Urothelium cell line (cell line): ENCODE measurements around the gene CASZ1.

Experiments used
- DNase-seq: peaks from one replicate; pipeline ENCODE4 v3.0.0; 2011; ENCODE audit warnings: low spot score, mixed read lengths
- FAIRE-seq: peaks from 2 replicates; lab custom pipeline; 2011; peaks lifted over from hg19 to GRCh38; lab: Jason Lieb, UNC

CASZ1 gene

DNA sequence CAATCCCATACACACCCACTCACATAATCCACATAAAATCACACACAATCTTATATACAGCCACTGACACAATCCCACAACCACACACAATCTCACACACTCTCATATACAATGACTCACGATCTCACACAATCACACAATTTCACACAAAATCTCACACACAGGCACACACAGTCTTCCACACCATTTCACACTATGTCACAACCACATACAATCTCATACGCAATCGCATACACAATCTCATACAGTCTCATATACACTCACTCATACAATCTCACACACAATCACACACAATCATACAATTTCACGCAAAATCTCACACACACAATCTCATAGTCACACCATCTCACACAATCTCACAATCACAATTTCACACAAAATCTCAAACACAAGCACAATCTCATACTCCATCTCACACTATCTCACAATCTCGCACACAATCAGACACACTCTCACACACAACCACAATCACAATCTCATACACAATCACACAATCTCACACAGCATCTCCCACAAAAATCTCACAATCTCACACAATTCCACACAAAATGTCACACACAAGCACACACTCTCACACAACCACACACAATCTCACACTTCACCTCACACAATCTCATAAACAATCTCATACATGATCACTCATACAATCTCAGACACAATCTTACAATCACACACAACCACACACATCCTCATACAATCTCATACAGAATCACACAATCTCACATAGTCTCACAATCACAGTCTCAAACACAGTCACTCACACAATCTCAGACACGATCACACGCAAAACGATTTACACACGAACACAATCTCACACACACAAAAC is 18.5 kb downstream of the CASZ1 start:
- FAIRE-seq (peak; percentile 67), DNase-seq (no peak)

- FAIRE-seq (no peak), DNase-seq (no peak)
Observed at GRCh38 chr1:10776190-10776905, 20.1 kb downstream of the CASZ1 start.

GRCh38 chr1:10775763-10776162 is 20.7 kb downstream of the CASZ1 start:
- DNase-seq (no peak), FAIRE-seq (no peak)

DNA sequence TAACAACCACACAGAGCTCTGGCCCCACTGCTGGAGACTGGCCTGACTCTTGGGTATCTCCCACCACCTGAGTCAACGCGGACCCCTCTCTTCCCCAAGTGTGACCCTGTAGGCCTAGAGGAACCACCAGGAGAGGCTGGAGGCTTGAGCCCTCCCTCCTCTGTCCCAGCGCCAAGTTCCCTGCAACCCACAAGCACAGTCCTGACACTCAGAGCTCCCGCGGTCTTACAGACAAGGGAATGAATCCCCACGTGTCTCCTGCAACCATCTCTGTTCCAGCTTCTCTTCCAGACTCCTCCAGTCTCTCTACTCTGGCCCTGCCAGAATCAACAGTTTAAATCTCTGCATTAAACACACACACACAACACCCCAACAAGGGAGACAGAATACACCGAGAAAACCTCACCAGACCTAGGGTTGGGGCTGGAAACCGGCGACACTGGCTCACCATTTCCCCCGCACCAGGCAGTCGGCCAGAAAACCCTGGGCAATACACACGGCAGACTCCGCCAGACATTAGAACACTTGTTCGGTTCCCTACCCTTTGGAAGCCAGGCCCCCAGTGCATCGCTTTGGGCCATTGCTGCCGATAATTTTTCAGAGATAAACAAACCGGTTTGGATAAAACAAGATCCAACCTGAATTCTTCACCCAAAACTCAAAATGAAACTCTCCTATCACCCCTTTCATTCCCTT is 21.7 kb downstream of the CASZ1 start:
- FAIRE-seq = no peak

DNA sequence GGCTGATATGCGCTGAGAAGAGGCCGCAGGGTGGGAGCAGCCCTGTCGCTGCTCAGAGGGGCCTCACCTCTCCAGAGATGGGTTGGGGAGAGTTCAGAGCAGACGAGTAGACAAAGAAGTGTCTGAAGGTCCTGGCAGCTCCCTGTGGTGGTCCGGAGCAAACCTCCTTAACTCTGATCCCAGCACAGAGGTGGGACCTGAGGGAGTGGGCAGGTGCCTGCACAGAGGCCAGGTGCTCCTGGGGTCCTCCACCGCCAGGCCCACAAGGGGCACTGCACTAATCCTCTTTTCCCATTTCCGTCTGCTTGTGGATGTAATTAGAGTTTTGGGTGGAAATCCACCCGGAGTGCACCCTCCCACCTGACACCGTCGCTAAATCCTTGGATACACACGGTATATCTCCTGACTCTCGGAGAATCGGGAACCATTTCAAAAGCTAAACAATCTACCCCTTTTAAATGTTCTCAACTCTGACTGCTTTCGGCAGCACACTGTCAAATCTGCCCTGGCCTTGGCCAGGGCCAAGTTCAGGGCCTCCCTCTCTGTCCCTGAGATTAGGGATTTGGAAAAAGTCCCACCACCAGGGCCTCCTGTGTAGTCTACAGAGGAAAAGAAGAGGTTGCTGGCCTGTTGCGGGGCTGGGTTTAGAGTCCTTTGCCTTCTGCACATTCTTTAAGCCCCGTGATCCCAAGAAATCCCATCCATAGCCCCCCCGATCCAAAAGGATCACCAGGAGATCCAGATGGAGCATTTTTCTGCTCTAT is 22.4 kb downstream of the CASZ1 start:
- DNase-seq (no peak), FAIRE-seq (no peak)

More for the DNA sequence above, 21.7 kb downstream of the CASZ1 start:
- DNase-seq = no peak

DNA sequence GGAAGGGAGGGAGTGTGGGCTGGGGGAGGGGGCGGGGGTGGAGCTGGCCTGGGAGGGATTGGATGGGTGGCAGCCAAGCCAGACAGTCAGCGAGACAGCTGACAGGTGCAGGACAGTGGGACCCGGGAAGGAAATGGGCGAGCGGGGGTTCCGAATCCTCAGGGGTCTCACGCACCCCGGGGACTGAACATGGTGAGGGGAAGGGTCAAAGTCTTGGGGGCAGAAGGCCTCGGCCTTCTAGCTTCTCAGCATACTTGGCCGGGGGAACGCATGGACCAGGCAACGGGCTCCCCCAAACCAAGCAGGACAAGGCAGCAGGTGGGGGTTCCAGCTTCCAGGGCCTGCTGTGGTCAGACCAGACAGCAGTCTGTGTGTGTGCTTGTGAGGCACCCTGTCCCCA is 23.1 kb downstream of the CASZ1 start:
- no peak for FAIRE-seq

DNA sequence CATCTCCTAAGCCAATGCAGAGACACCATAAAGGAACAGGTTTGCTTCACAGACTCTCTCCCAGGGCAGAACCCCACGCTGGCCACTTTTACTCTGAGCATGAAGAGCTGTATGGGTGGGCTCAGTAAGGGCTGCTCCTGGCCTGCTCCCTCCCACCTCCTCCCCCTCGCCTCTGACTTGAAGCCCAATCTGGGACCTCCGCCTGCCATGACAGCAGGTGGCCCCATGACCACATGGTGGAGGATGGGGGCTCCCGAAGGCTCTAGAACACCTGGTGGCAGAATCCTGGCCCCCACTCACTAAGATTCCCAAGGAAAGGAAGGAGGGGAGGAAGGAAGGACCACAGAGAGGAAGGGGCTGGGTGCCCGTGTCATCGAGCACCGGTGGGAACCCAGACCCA is 23.7 kb downstream of the CASZ1 start:
- DNase-seq = no peak
- no peak for FAIRE-seq

More for the DNA sequence above, 23.1 kb downstream of the CASZ1 start:
- DNase-seq = no peak

DNA sequence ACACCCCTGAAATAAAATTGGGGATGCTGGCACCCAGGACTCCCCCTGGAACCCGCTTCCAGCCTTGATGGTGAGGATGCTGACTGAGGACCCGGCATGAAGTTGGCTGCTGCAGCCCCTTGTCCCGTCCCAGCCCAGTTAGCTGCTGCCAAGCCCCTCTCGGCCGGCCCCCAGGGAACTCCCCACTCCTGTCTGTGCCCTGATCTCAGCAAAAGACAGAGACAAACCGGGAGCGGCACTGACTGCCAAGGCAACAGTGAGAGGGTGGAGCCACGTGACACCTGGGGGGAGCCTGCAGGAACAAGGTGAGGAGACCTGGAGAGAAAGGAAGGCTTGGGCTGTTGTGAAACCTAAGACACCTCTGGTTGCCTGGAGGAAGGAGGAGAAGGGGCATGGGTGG is 24.7 kb downstream of the CASZ1 start:
- DNase-seq (no peak), FAIRE-seq (no peak)

DNA sequence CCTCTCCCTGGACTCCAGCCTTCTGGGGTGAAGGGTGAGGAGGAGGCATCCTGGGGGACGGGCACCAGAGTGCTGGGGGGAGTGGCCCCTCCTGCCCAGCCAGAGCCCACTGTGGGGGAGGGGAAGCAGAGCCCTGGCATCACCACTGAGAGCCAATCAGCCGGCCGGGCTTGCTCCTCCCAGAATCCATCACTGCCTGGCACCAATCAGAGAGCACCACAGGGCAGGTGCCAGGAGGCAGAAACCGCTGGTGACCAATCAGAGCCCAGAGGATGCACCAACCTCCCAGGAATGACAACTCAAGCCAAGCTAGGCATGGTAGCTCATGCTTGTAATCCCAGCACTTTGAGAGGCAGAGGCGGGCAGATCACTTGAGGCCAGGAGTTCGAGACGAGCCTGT is 27.9 kb downstream of the CASZ1 start:
- no peak for FAIRE-seq

DNA sequence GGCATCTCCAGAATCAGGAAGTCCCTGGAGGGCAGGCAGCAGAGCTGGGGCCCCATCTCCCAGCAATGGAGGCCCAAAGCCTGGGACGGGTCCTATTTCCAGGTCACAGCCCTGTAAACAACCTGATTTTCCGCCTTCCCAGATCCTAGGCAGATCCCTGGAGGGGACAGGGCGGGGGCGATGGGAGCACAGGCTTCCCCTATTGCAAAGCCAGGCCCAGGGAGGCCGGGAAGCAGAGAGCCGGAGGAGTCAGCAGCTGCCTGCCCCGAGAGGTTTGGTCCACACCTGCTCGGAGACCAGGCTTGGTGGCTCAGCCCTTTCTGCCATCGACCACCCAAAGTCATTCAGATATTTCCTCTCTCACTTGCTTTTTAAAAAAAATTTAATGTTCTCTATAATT is 29.2 kb downstream of the CASZ1 start:
- FAIRE-seq (no peak), DNase-seq (no peak)

More for the DNA sequence above, 27.9 kb downstream of the CASZ1 start:
- no peak for DNase-seq

DNA sequence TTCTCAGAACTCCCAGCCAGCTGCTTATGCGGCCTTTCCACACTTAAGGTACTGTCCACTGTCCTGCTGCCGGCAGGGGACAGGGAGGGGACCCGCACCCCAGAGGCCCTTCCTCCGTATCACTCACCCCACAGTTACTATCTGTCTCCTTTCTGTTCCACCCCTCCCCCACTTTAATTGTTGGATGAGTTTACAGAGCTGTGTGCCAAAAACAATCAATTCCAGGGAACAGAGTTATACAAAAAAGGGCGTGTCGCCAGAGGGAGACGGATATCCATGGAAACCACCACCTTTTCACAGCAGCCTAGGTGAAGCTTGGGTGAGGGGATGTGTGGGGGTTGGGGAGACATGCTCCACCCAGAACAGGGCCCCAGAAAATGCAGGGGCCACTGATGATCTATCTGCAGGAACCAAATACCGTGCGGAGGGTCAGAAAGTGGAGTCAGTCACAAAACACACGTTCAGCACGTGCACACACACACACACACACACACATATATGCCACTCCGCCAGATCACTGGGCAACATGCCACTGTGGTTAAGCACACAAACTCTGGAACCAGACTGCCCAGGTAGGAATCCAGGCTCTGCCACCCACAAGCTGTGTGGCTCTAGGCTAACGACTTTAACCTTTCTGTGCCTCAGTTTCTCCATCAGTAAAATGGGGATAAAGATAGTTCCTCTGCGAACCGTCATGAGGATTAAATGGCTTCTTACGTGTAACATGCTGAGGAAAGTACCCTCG is 30.5 kb downstream of the CASZ1 start:
- DNase-seq (no peak), FAIRE-seq (no peak)

DNA sequence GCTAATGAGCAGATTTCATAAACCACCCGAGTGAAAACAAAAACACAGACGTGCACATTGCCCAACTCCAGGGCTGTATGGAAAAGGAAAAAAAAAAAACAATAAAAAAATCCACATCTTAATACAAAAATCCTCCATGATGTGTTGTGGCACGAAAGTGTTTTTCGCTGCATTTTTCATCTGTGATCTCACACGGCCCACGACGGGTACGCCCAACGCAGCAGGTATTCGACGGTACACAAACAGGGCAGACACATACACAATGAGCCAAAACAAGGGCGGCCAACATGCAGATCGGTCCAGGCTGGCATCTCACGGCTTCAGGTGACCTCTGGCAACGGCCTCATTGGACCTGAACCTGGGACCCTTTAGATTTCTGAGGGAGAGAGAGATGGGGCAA is 31.1 kb downstream of the CASZ1 start:
- no peak for FAIRE-seq
- no peak for DNase-seq

- no peak for DNase-seq
- no peak for FAIRE-seq
Observed at GRCh38 chr1:10764296-10764798, 32.1 kb downstream of the CASZ1 start.

DNA sequence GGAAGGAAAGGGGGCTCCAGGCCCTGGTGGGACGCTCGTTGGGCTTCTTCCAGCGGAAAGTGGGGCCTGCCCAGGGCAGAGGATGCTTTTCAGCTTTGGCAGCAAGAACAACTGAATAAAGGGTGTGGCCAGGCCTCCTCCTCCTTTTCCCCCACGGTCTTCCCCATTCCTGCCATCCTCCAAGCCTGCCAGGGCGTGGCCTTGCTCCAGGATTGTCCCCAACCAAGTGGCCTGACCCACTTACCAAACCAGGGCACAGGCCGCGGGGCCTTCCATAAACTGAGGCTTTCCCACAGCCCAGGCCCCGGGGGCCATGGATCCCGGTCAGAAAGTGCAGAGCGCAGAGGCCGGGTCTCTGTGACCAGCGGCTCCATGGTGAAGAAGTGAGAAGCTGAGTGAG is 33.6 kb downstream of the CASZ1 start:
- FAIRE-seq (no peak), DNase-seq (no peak)

- no peak for FAIRE-seq
Observed at GRCh38 chr1:10762153-10762523, 34.3 kb downstream of the CASZ1 start.

DNA sequence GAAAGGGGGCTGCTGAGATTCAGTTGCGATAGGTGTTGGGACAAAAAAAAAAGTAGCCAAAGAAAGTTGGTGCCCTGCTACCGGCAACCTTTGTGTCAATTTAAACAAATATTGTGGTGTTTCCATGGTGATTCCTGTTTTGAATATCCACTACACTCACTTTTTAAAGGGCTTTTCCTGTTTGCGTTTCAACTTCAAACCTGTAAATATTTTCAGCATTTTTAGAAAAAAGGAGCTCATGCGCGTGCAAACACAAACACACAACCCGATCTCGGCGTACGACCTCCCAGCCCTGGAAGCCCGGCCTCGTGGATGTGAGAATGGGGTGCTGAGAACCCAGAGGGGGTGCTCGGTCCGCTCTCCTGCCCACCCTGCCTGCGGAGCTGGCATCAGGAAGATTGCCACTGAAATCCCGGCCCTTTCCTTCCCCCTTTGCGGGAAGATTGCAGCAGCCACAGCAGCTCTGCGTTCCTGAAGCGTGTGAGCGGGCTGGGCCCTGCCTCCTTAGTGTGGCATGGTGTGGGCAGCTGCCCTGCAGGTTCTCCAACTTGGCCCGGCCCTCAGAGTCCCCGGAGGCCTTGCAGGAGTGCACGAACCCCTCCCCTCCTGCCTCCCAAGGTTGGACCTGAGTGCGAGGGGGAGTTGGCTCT is 34.8 kb downstream of the CASZ1 start:
- FAIRE-seq (no peak), DNase-seq (no peak)

More at GRCh38 chr1:10762153-10762523, 34.3 kb downstream of the CASZ1 start:
- DNase-seq = no peak

GRCh38 chr1:10760566-10761502 is 35.6 kb downstream of the CASZ1 start:
- no peak for FAIRE-seq
- no peak for DNase-seq

- DNase-seq = no peak
- FAIRE-seq = no peak
Observed at GRCh38 chr1:10759413-10760200, 36.8 kb downstream of the CASZ1 start.
